HepG2 (cell line): Measurements from ENCODE around the gene ETV3L. TPM values are rescaled to one million over a fixed set of nuclear protein-coding genes. Genes with fewer than 3 reads are reported as not detected.
"Not testable (repeated sequence)": the region's sequence is repeated elsewhere in the genome, so short reads cannot be mapped to it uniquely, and the experiment has no call there.

Experiments used
- CREB1 ChIP-seq, 2 experiments: fragments of 450-650 bp in 1 of 2; IDR thresholded peaks; 2 replicates each; pipeline ENCODE4 v1.6.1; 2016 to 2017; ENCODE audit warnings: control low read depth in 1 of 2, mild to moderate bottlenecking in 1 of 2, missing compliant biosample characterization in 1 of 2, missing genetic modification characterization in 1 of 2
- DRAP1 ChIP-seq: IDR thresholded peaks from 2 replicates; pipeline ENCODE4 v1.6.1; 2016; ENCODE audit warnings: missing genetic modification reagents, missing compliant biosample characterization
- EP300 ChIP-seq, 3 experiments: sonication (generic) in 1 of 3; formaldehyde crosslinking in 1 of 3; IDR thresholded peaks; 2 replicates each; pipeline versions ENCODE4 v1.5.1 to v1.6.1; 2011 to 2020; ENCODE audit warnings: low read depth in 2 of 3, low read length in 2 of 3, borderline replicate concordance in 1 of 3, improper control_type of control experiment in 1 of 3, mild to moderate bottlenecking in 1 of 3, missing genetic modification reagents in 1 of 3, moderate library complexity in 1 of 3
- FOSL2 ChIP-seq: sonication (generic); formaldehyde crosslinking; IDR thresholded peaks from 2 replicates; pipeline ENCODE4 v1.4.0; 2020; ENCODE audit warnings: missing genetic modification reagents
- FOXA3 ChIP-seq: IDR thresholded peaks from 2 replicates; pipeline ENCODE4 v1.6.1; 2016; ENCODE audit warnings: missing genetic modification reagents, missing compliant biosample characterization
- GATAD2A ChIP-seq: IDR thresholded peaks from 2 replicates; pipeline ENCODE4 v1.6.1; 2016
- HIC2 ChIP-seq: sonication (generic); formaldehyde crosslinking; IDR thresholded peaks from 2 replicates; pipeline ENCODE4 v1.9.0; 2022; ENCODE audit warnings: low read depth, missing genetic modification reagents
- HNF4G ChIP-seq, 2 experiments: sonication (generic) in 1 of 2; formaldehyde crosslinking in 1 of 2; IDR thresholded peaks; 2 replicates each; pipeline versions ENCODE4 v1.4.0 to v1.6.1; 2011 to 2020; ENCODE audit warnings: borderline replicate concordance in 2 of 2, low read depth in 2 of 2, mild to moderate bottlenecking in 2 of 2, low read length in 1 of 2, missing genetic modification reagents in 1 of 2, moderate library complexity in 1 of 2
- HOXA3 ChIP-seq: sonication (generic); formaldehyde crosslinking; IDR thresholded peaks from 2 replicates; pipeline ENCODE4 v1.5.0; 2020; ENCODE audit warnings: missing genetic modification reagents
- KDM6A ChIP-seq: IDR thresholded peaks from 2 replicates; pipeline ENCODE4 v1.6.1; 2016; ENCODE audit warnings: low read depth
- LCORL ChIP-seq, 2 experiments: fragments of 450-650 bp in 1 of 2; sonication (generic) in 1 of 2; formaldehyde crosslinking in 1 of 2; IDR thresholded peaks; 2 replicates each; pipeline versions ENCODE4 v1.5.0 to v1.6.1; 2017 to 2020; ENCODE audit warnings: antibody characterized with exemption in 1 of 2, missing genetic modification reagents in 1 of 2
- PAXIP1 ChIP-seq: sonication (generic); formaldehyde crosslinking; conservative IDR thresholded peaks from 2 replicates; pipeline ENCODE4 v1.4.0; 2020; ENCODE audit warnings: mild to moderate bottlenecking, missing genetic modification reagents, moderate library complexity
- SALL1 ChIP-seq: sonication (generic); formaldehyde crosslinking; IDR thresholded peaks from 2 replicates; pipeline ENCODE4 v1.8.0; 2022; ENCODE audit warnings: mild to moderate bottlenecking, missing genetic modification reagents
- SOX13 ChIP-seq, 3 experiments: fragments of 450-650 bp in 1 of 3; sonication (generic) in 1 of 3; formaldehyde crosslinking in 1 of 3; IDR thresholded peaks in 2 of 3; conservative IDR thresholded peaks in 1 of 3; 2 replicates each; pipeline versions ENCODE4 v1.5.0 to v1.6.1; 2016 to 2020; ENCODE audit warnings: antibody characterized with exemption in 1 of 3, mild to moderate bottlenecking in 1 of 3, missing compliant biosample characterization in 1 of 3, missing genetic modification reagents in 1 of 3, moderate library complexity in 1 of 3
- TBX2 ChIP-seq: sonication (generic); formaldehyde crosslinking; IDR thresholded peaks from 2 replicates; pipeline ENCODE4 v1.5.0; 2020; ENCODE audit warnings: missing genetic modification reagents, mild to moderate bottlenecking, borderline replicate concordance
- TFDP1 ChIP-seq: IDR thresholded peaks from 2 replicates; pipeline ENCODE4 v1.6.1; 2016; ENCODE audit warnings: missing compliant biosample characterization, missing genetic modification reagents, borderline replicate concordance
- ZBTB7B ChIP-seq: sonication (generic); formaldehyde crosslinking; IDR thresholded peaks from 2 replicates; pipeline ENCODE4 v1.4.0; 2020; ENCODE audit warnings: missing genetic modification reagents
- ZMYM3 ChIP-seq: sonication (generic); formaldehyde crosslinking; IDR thresholded peaks from 2 replicates; pipeline ENCODE4 v1.5.1; 2020; ENCODE audit warnings: mild to moderate bottlenecking, missing genetic modification reagents
- ZNF263 ChIP-seq: sonication (generic); formaldehyde crosslinking; IDR thresholded peaks from 2 replicates; pipeline ENCODE4 v1.4.0; 2020; ENCODE audit warnings: missing genetic modification reagents
- ZNF746 ChIP-seq: sonication (generic); formaldehyde crosslinking; IDR thresholded peaks from 2 replicates; pipeline ENCODE4 v1.8.0; 2022; ENCODE audit warnings: mild to moderate bottlenecking, missing genetic modification reagents
- ZNF792 ChIP-seq: IDR thresholded peaks from 2 replicates; pipeline ENCODE4 v1.6.1; 2016
- polyA plus RNA-seq, 8 experiments: library from polyadenylated mRNA; depleted of rRNA in 3 of 8; stranded (reverse) in 7 of 8; unstranded in 1 of 8; fragments of >200 nt; fragmentation: Illumina TruSeq in 4 of 8; extraction: Trizol in 4 of 8; gene quantifications; 2 replicates each; pipeline versions ENCODE4 v1.2.1 to v1.2.3, GENCODE V29; 2011 to 2016; ENCODE audit warnings: low read depth in 4 of 8, missing spikeins in 1 of 8, mixed read lengths in 1 of 8; ENCODE audit not compliant: insufficient read depth in 1 of 8
- total RNA-seq, 5 experiments: library from RNA; depleted of rRNA; stranded (reverse); fragments of >200 nt; fragmentation: Illumina TruSeq; extraction: Trizol; gene quantifications; 2 replicates each; pipeline ENCODE4 v1.2.3, GENCODE V29; 2016; ENCODE audit warnings: low read depth in 1 of 5

ETV3L gene
- total and polyA plus RNA-seq, 2 of the 13 experiments (the other 11 are each of a cell fraction or from before 2014, with no cell fraction given): not detected

- 0 out of 2 replicates have a peak, but pooled peaks have one; percentile 40 for TF ChIP-seq HIC2 (CRISPR knock-in tag)
- peak; percentile 44; the same call in 1 of the 2 replicates for TF ChIP-seq ZNF263
- TF ChIP-seq ZBTB7B: peak; percentile 25; the same call in 1 of the 2 replicates
- peak; percentile 37; the same call in 1 of the 2 replicates for TF ChIP-seq ZMYM3 (CRISPR knock-in tag)
- peak; percentile 29; the same call in 1 of the 2 replicates for TF ChIP-seq ZNF746 (CRISPR knock-in tag)
- peak; percentile 50; the same call in 1 of the 2 replicates for TF ChIP-seq FOSL2
- not testable (repeated sequence) for TF ChIP-seq SOX13 (IDR thresholded peaks at IDR 0.05); CREB1 (IDR thresholded peaks at IDR 0.05); LCORL (IDR thresholded peaks at IDR 0.05); EP300 (CRISPR knock-in tag; IDR thresholded peaks at IDR 0.05; ENCODE audit: borderline replicate concordance)
- 0 out of 4 replicates have a peak, but pooled peaks of 1 of the 2 experiments have one; percentile 38 for TF ChIP-seq SOX13 (CRISPR knock-in tag; conservative IDR thresholded peaks at IDR 0.05 in 1 of 2, IDR thresholded peaks at IDR 0.05 in 1 of 2)
- TF ChIP-seq CREB1 (CRISPR knock-in tag; IDR thresholded peaks at IDR 0.05): peak; percentile 43; the same call in 1 of the 2 replicates
- 0 out of 2 replicates have a peak, but pooled peaks have one; percentile 3 for TF ChIP-seq TFDP1
- TF ChIP-seq FOXA3 (CRISPR knock-in tag): peak; percentile 25; the same call in 1 of the 2 replicates
- peak; percentile 38; the same call in 1 of the 2 replicates for TF ChIP-seq LCORL (CRISPR knock-in tag; IDR thresholded peaks at IDR 0.05)
- TF ChIP-seq GATAD2A (CRISPR knock-in tag): peak; percentile 60; the same call in 1 of the 2 replicates
- TF ChIP-seq SALL1 (CRISPR knock-in tag): peak; percentile 44; the same call in 1 of the 2 replicates
- peak; percentile 55; the same call in 1 of the 2 replicates for TF ChIP-seq ZNF792 (CRISPR knock-in tag)
- TF ChIP-seq HNF4G (IDR thresholded peaks at IDR 0.05; ENCODE audit: borderline replicate concordance, low read depth, low read length): peak; percentile 77; the same call in 1 of the 2 replicates
- 0 out of 2 replicates have a peak, but pooled peaks have one; percentile 22 for TF ChIP-seq HNF4G (CRISPR knock-in tag; IDR thresholded peaks at IDR 0.05; ENCODE audit: borderline replicate concordance, low read depth)
- peak; percentile 36; the same call in 1 of the 2 replicates for TF ChIP-seq TBX2
- 0 out of 2 replicates have a peak, but pooled peaks have one; percentile 19 for TF ChIP-seq KDM6A (CRISPR knock-in tag)
- TF ChIP-seq PAXIP1 (CRISPR knock-in tag): peak; percentile 62
- 0 out of 2 replicates have a peak, but pooled peaks have one; percentile 30 for TF ChIP-seq DRAP1 (CRISPR knock-in tag)
- peak; percentile 31; the same call in 1 of the 2 replicates for TF ChIP-seq HOXA3 (CRISPR knock-in tag)
- TF ChIP-seq EP300 (IDR thresholded peaks at IDR 0.05; ENCODE audit: low read depth in 2 of 2, low read length in 2 of 2): 0 out of 4 replicates have a peak, but pooled peaks of 1 of the 2 experiments have one; percentile 5
Observed at GRCh38 chr1:157059241-157059640, 40.4 kb downstream of the ETV3L start (continued).
